Muscle of leg (tissue), 11 donors: ENCODE results near the gene DNAJC4. TPM values are rescaled to one million over a fixed set of nuclear protein-coding genes. Genes with fewer than 3 reads are reported as not detected.

Experiments used
- DNase-seq: peaks from one replicate; pipeline ENCODE4 v3.0.0; 2013
- H3K27ac ChIP-seq: one replicate; pipeline ENCODE4 v1.5.1; 2013; ENCODE audit warnings: mild to moderate bottlenecking, low read length, control low read depth
- H3K27me3 ChIP-seq: one replicate; pipeline ENCODE4 v1.6.1; 2013; ENCODE audit warnings: low read length; ENCODE audit not compliant: control insufficient read depth, insufficient read depth
- H3K36me3 ChIP-seq: one replicate; pipeline ENCODE4 v1.6.1; 2013; ENCODE audit warnings: low read length; ENCODE audit not compliant: control insufficient read depth, insufficient read depth
- H3K4me1 ChIP-seq: one replicate; pipeline ENCODE4 v1.6.1; 2013; ENCODE audit warnings: low read length; ENCODE audit not compliant: control insufficient read depth, insufficient read depth
- H3K4me3 ChIP-seq: one replicate; pipeline ENCODE4 v1.5.1; 2013; ENCODE audit warnings: low read length, control low read depth
- H3K9me3 ChIP-seq: replicated peaks from 2 replicates; pipeline ENCODE4 v1.6.1; 2013; ENCODE audit warnings: low read depth, low read length; ENCODE audit not compliant: control insufficient read depth
- WGBS: methylation state at CpG from one replicate; pipeline ENCODE4 v1.1.5; 2013; ENCODE audit warnings: missing lambda C conversion rate; ENCODE audit not compliant: insufficient coverage; 5-methylcytosine and 5-hydroxymethylcytosine counted together
- polyA plus RNA-seq, 8 donors: library from polyadenylated mRNA; unstranded; fragments of 120-200 nt; gene quantifications; one replicate each; pipeline versions ENCODE4 v1.2.1 to v1.2.3, GENCODE V29; 2013; ENCODE audit warnings: inconsistent platforms in 1 of 8, low replicate concordance in 1 of 8; ENCODE audit not compliant: insufficient read length in 8 of 8, insufficient read depth in 1 of 8
- total RNA-seq: library from RNA; stranded (reverse); fragments of 120-200 nt; gene quantifications from one replicate; pipeline ENCODE4 v1.2.4, GENCODE V29; 2013

DNAJC4 gene
- total and polyA plus RNA-seq, 9 donors, result 13.6 to 75.1 (median 52.9) TPM

DNA sequence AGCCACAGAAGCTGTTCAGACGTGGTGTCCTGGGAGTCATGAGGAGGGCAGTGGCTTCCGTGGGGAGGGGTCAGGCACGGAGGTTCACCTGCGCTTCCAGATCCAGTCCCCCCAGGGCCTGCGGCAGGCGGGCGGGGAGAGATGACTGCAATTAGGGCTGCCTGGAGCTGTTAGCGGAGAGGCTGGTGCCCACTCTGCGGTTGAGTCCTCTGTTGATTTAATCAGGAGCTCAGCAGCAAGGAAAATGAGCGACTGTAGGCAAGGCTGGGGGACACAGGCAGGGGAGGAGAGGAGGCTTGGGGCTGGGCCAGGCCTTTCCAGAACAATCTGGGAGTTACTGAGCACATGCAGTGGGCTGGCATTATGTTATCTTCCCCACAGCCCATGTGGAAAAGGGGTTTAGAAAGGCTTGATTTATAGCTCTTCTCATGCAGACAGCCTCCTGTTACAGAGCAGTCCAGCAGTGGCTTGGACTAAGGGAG lies 34.1 kb downstream of the DNAJC4 start:
- Histone ChIP-seq H3K27ac (no peak overlapping the region), H3K27me3 (no peaks in the 10 kb centered on the region), H3K4me3 (no peak overlapping the region), H3K9me3 (no peaks in the 10 kb centered on the region), H3K4me1 (peaks cover 23% of the 10 kb centered on the region), H3K36me3 (peaks cover 68% of the 10 kb centered on the region)
- WGBS, result 74% methylated on average over 9 of the region's 10 CpGs
- DNase-seq, result no peak

GRCh38 chr11:64265176-64266160 lies 35.1 kb downstream of the DNAJC4 start:
- DNase-seq, result no peak
- Histone ChIP-seq H3K9me3 (no peaks in the 10 kb centered on the region), H3K27ac (no peak overlapping the region), H3K4me1 (peaks cover 23% of the 10 kb centered on the region), H3K36me3 (peaks cover 58% of the 10 kb centered on the region), H3K27me3 (no peaks in the 10 kb centered on the region), H3K4me3 (no peak overlapping the region)
- WGBS, result 88% methylated on average over 33 of the region's 35 CpGs

- no peak overlapping the region for H3K4me3 ChIP-seq
- H3K4me1 ChIP-seq, result peaks cover 25% of the 10 kb centered on the region
- no peak for DNase-seq
- no peaks in the 10 kb centered on the region for H3K27me3 ChIP-seq
- H3K36me3 ChIP-seq, result peaks cover 52% of the 10 kb centered on the region
- H3K27ac ChIP-seq, result no peak overlapping the region
- 77% methylated on average over 13 of the region's 15 CpGs for WGBS
- H3K9me3 ChIP-seq, result no peaks in the 10 kb centered on the region
Measured at GRCh38 chr11:64266339-64266738, 36.0 kb downstream of the DNAJC4 start.

DNA sequence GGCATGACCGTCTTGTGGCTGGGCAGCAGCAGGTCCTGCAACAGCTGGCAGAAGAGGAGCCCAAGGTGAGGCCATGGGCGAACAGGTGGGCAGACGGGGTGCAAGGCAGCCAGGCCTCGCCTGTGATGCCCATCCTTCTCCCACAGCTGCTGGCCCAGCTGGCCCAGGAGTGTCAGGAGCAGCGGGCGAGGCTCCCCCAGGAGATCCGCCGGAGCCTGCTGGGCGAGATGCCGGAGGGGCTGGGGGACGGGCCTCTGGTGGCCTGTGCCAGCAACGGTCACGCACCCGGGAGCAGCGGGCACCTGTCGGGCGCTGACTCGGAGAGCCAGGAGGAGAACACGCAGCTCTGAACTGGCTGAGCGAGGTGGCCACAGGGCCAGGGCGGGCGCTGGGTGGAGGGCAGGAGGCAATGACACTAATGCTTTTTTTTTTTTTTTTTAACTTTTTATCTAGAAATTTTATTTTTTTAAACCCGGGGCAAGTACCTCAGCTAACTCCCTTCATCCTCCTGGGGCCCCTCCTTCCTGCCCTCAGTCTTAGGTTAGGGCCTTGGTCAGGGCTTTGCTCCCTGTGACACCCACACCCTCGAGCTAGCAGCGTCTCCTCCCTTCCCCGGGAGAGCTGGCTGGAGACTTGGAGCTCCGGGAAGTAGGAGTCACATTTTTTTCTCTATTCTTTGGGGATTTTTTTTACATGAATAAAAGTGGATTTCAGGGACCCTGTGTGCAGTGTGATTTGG lies 37.0 kb downstream of the DNAJC4 start:
- H3K36me3 ChIP-seq, result peaks cover 45% of the 10 kb centered on the region
- H3K4me3 ChIP-seq, result no peak overlapping the region
- no peak for DNase-seq
- no peaks in the 10 kb centered on the region for H3K27me3 ChIP-seq
- H3K27ac ChIP-seq, result peak overlapping the region; percentile 13
- WGBS, result 83% methylated on average over 14 of the region's 27 CpGs
- H3K9me3 ChIP-seq, result no peaks in the 10 kb centered on the region
- peaks cover 34% of the 10 kb centered on the region for H3K4me1 ChIP-seq

GRCh38 chr11:64268025-64268892 lies 37.9 kb downstream of the DNAJC4 start:
- DNase-seq, result peak; percentile 59
- 64% methylated on average over 20 of the region's 23 CpGs for WGBS
- Histone ChIP-seq H3K27ac (peak overlapping the region; percentile 100), H3K4me3 (peak overlapping the region; percentile 80), H3K4me1 (peaks cover 37% of the 10 kb centered on the region), H3K9me3 (no peaks in the 10 kb centered on the region), H3K36me3 (peaks cover 38% of the 10 kb centered on the region), H3K27me3 (no peaks in the 10 kb centered on the region)

DNA sequence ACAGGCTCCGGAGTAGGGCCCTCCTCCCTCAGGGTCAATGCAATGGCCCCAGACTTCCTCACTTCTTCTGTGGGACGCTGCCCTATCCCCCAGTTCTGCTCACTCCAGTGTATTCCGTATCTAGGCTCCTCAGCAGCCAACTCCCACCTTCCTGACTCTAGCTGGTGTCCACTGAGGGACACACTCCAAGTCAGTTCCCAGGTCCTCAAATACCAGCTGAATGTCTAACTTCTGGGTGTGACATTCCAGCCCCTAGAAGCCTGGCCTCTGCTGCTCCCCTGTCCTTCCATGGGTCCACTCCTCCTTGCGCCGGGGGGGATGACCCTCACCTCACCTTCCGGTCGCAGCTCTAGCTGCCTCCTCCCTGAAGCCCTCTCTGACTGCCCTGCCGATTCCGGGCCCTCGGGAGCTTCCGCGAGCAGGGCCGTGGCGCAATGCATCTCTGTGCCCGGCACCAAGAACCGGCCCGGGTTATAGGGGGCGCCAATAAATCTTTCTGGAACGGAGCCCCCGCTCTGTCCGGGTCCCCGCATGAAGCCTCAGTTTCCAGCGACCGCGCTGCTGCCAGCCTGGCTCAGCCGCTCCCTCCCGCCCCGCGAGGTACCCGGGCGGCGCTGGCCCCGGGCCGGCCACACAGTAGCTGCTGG lies 38.7 kb downstream of the DNAJC4 start:
- peaks cover 37% of the 10 kb centered on the region for H3K4me1 ChIP-seq
- no peaks in the 10 kb centered on the region for H3K27me3 ChIP-seq
- H3K9me3 ChIP-seq, result no peaks in the 10 kb centered on the region
- H3K27ac ChIP-seq, result peak overlapping the region; percentile 100
- H3K36me3 ChIP-seq, result peaks cover 39% of the 10 kb centered on the region
- peak; percentile 69 for DNase-seq
- WGBS, result under 1% methylated on average over 33 of the region's 34 CpGs
- H3K4me3 ChIP-seq, result peak overlapping the region; percentile 80

DNA sequence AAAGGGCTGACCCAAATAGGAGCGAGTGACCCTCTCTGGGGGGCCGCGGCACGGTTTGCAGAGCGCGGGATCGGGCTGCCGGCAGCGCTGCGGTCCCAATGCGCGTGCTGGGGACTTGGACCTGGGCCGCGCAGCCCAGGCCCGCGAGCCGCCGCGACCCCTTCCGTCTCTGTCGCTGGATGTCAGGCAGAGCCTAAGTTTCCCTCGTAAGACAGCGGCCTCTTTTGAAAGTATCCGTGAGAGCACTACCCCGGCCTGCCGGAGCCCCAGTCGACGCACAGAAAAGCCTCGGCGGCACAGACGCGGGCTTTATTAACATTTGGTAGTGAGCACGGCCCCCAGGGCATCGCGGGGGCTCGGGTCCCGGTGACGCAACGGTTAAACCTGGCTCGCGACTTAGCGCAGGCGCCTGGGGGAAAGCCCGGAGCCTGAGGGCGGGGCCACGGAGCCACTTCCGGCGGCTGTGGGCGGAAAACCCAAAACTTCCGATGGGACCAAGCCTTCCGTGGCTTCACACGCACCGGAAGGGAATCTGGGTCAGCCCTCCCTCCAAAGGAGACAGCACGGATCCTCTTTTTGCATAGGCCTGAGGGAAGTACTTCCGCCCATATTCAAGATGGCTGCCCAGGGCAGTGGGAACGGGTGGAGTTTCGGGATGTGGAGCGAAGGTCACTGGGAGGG lies 39.3 kb downstream of the DNAJC4 start:
- H3K36me3 ChIP-seq, result peaks cover 33% of the 10 kb centered on the region
- H3K4me1 ChIP-seq, result peaks cover 37% of the 10 kb centered on the region
- peak; percentile 100 for DNase-seq
- H3K27ac ChIP-seq, result peak overlapping the region; percentile 100
- H3K9me3 ChIP-seq, result no peaks in the 10 kb centered on the region
- no peaks in the 10 kb centered on the region for H3K27me3 ChIP-seq
- under 1% methylated on average over 55 of the region's 58 CpGs for WGBS
- H3K4me3 ChIP-seq, result peak overlapping the region; percentile 80

DNA sequence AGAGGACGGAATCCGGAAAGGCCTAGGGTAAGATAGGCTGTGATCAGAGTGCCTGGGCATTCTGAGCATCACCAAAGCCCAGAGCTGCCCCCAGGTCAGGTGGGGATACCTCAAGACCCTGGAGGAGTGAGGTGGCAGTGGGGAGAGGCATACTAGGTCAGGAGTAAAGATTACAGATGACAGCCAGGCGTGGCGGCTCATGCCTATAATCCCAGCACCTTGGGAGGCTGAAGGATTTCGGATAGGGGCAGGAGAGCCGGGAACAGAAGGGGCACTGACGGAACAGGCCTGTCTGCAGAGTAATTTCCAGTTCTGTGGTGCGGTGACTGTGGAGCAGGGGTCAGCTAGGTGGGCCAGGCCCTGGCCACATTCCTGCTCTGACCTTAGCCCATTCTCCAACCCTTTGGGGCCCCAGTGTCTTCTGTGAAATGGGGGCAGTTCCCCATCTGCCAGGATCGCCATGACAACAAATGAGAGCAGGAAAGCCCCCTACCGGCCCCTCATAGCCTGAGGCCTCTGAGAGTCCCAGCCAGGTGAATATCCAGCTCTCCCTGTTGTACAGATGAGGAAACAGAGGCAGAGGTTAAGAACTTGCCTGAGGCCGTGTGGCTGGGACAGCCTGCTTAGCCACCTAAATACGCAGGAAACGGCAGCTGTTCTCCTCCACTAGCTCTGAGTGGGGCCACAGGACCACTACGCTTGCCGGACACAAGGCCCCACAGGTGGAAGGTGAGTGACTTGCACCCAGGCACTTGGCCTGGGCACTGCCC lies 44.9 kb downstream of the DNAJC4 start:
- WGBS, result 83% methylated on average over 11 of the region's 15 CpGs

More for the DNA sequence above, 44.9 kb downstream of the DNAJC4 start:
- Histone ChIP-seq H3K27me3 (no peaks in the 10 kb centered on the region), H3K27ac (no peak overlapping the region), H3K9me3 (no peaks in the 10 kb centered on the region), H3K4me3 (no peak overlapping the region), H3K4me1 (peaks cover 14% of the 10 kb centered on the region), H3K36me3 (peaks cover 48% of the 10 kb centered on the region)
- DNase-seq, result no peak
